ENCODE data around the gene DMRTA2. TPM values are rescaled to one million over a fixed set of nuclear protein-coding genes. Genes with fewer than 3 reads are reported as not detected.

The DMRTA2 gene
- total RNA-seq, 2 donors from 2014 or later: 1.1 TPM; not detected in 1

GRCh38 chr1:50453266-50453665 is 30.0 kb upstream of the DMRTA2 start:
- Histone ChIP-seq H3K36me3 (no peaks in the 10 kb centered on the region), H3K4me1 (replicated peaks) (no peaks in the 10 kb centered on the region), H3K27ac (no peak overlapping the region), H3K27me3 (replicated peaks; ENCODE audit: insufficient read depth) (no peaks in the 10 kb centered on the region), H3K9me3 (no peaks in the 10 kb centered on the region), H3K4me3 (no peak overlapping the region)
- TF ChIP-seq POLR2A (IDR thresholded peaks at IDR 0.05) (no peak), POLR2AphosphoS5 (IDR thresholded peaks at IDR 0.05) (no peak), CTCF (IDR thresholded peaks at IDR 0.05) (no peak)
- intact Hi-C loops (cut with DNase I): no loop called here
- WGBS: 66% methylated on average over 7 of the region's 7 CpGs
- DNase-seq (ENCODE audit: low spot score): no peak

GRCh38 chr1:50452700-50453099 is 29.5 kb upstream of the DMRTA2 start:
- no peak overlapping the region for H3K4me3 ChIP-seq
- H3K27me3 ChIP-seq (replicated peaks; ENCODE audit: insufficient read depth): no peaks in the 10 kb centered on the region
- H3K27ac ChIP-seq: no peak overlapping the region
- intact Hi-C loops (cut with DNase I): no loop called here
- H3K36me3 ChIP-seq: no peaks in the 10 kb centered on the region
- 97% methylated on average over 1 of the region's 1 CpG for WGBS
- DNase-seq (ENCODE audit: low spot score): no peak
- TF ChIP-seq POLR2AphosphoS5 (IDR thresholded peaks at IDR 0.05): no peak
- no peaks in the 10 kb centered on the region for H3K4me1 ChIP-seq (replicated peaks)
- H3K9me3 ChIP-seq: no peaks in the 10 kb centered on the region

- WGBS: 89% methylated on average over 4 of the region's 4 CpGs
- intact Hi-C loops (cut with DNase I): no loop called here
- no peak for TF ChIP-seq CTCF (IDR thresholded peaks at IDR 0.05)
- no peak for TF ChIP-seq POLR2AphosphoS5 (IDR thresholded peaks at IDR 0.05)
- no peak for TF ChIP-seq POLR2A (IDR thresholded peaks at IDR 0.05)
- no peak overlapping the region for H3K27ac ChIP-seq
- H3K27me3 ChIP-seq (replicated peaks; ENCODE audit: insufficient read depth): no peaks in the 10 kb centered on the region
- H3K36me3 ChIP-seq: no peaks in the 10 kb centered on the region
- H3K4me1 ChIP-seq (replicated peaks): no peaks in the 10 kb centered on the region
- no peak overlapping the region for H3K4me3 ChIP-seq
- no peaks in the 10 kb centered on the region for H3K9me3 ChIP-seq
- no peak for DNase-seq (ENCODE audit: low spot score)
These were observed 27.8 kb upstream of the DMRTA2 start for GRCh38 chr1:50450861-50451653.

- intact Hi-C loops (cut with DNase I): no loop called here
- TF ChIP-seq POLR2A (IDR thresholded peaks at IDR 0.05) (no peak), POLR2AphosphoS5 (IDR thresholded peaks at IDR 0.05) (no peak), CTCF (IDR thresholded peaks at IDR 0.05) (no peak)
These were observed 24.7 kb upstream of the DMRTA2 start for GRCh38 chr1:50447961-50448360.

GRCh38 chr1:50441183-50441582 is 17.9 kb upstream of the DMRTA2 start:
- Histone ChIP-seq H3K4me1 (replicated peaks) (no peaks in the 10 kb centered on the region), H3K27me3 (replicated peaks; ENCODE audit: insufficient read depth) (no peaks in the 10 kb centered on the region), H3K36me3 (no peaks in the 10 kb centered on the region), H3K9me3 (no peaks in the 10 kb centered on the region), H3K27ac (no peak overlapping the region), H3K4me3 (no peak overlapping the region)
- intact Hi-C loops (cut with DNase I): no loop called here
- WGBS: 86% methylated on average over 6 of the region's 6 CpGs
- TF ChIP-seq POLR2AphosphoS5 (IDR thresholded peaks at IDR 0.05) (no peak), POLR2A (IDR thresholded peaks at IDR 0.05) (no peak), CTCF (IDR thresholded peaks at IDR 0.05) (no peak)
- DNase-seq (ENCODE audit: low spot score): no peak

More at GRCh38 chr1:50447961-50448360, 24.7 kb upstream of the DMRTA2 start:
- Histone ChIP-seq H3K9me3 (no peaks in the 10 kb centered on the region), H3K4me1 (replicated peaks) (no peaks in the 10 kb centered on the region), H3K36me3 (no peaks in the 10 kb centered on the region), H3K4me3 (no peak overlapping the region), H3K27me3 (replicated peaks; ENCODE audit: insufficient read depth) (no peaks in the 10 kb centered on the region), H3K27ac (no peak overlapping the region)
- WGBS: 100% methylated on average over 1 of the region's 1 CpG
- DNase-seq (ENCODE audit: low spot score): no peak

Measured in prostate gland (tissue), 2 donors.